GM12878 (cell line): ENCODE results near the gene KLF7. TPM values are rescaled to one million over a fixed set of nuclear protein-coding genes. Genes with fewer than 3 reads are reported as not detected.

Experiments used
- ATAC-seq: fragments of 200-7000 bp; cut with Tn5 transposase; 3 replicates; pipeline ENCODE4 v1.9.1; 2020; ENCODE audit warnings: mild to moderate bottlenecking, moderate library complexity
- BruUV-seq: library from RNA; stranded (reverse); fragments of 400-500 nt; replicated peaks from 2 replicates; lab custom pipeline; 2021; lab: Mats Ljungman, UMichigan
- CTCF ChIA-PET: fragments of 300-600 bp; sonication (Branson Sonifier 250); formaldehyde crosslinking; extraction: SDS; loops from one replicate; lab custom pipeline; 2021; ENCODE audit warnings: inconsistent platforms; lab: Yijun Ruan, JAX
- POLR2A ChIA-PET: fragments of 350-600 bp; formaldehyde crosslinking; extraction: SDS; loops from one replicate; lab custom pipeline; 2021; ENCODE audit warnings: inconsistent platforms; lab: Charles Lee
- RAD21 ChIA-PET: fragments of 300-600 bp; sonication (Branson Sonifier 250); formaldehyde crosslinking; loops from one replicate; lab custom pipeline; 2023; ENCODE audit warnings: antibody characterized with exemption; ENCODE audit not compliant: unreplicated experiment; lab: Charles Lee
- SMC1A ChIA-PET: fragments of 300-600 bp; sonication (Branson Sonifier 250); formaldehyde crosslinking; loops from one replicate; lab custom pipeline; 2023; ENCODE audit not compliant: unreplicated experiment, uncharacterized antibody; lab: Charles Lee
- DNase-seq: peaks from one replicate; pipeline ENCODE4 v3.0.0-alpha.2; 2011; ENCODE audit warnings: low read depth, low spot score
- FAIRE-seq: peaks from 3 replicates; lab custom pipeline; 2011; peaks lifted over from hg19 to GRCh38; lab: Jason Lieb, UNC
- H2AFZ ChIP-seq: 2 replicates; pipeline ENCODE4 v1.6.0; 2011; ENCODE audit warnings: low read depth, low read length, control low read depth; ENCODE audit not compliant: control insufficient read depth
- H3K27ac ChIP-seq: 2 replicates; pipeline ENCODE4 v1.5.1; 2011; ENCODE audit warnings: control low read depth; ENCODE audit not compliant: control insufficient read depth, insufficient read depth
- H3K27me3 ChIP-seq, 2 experiments: replicated peaks in 1 of 2; 2 replicates each; pipeline versions ENCODE4 v1.6.0 to v1.6.1; 2011; ENCODE audit warnings: low read length in 1 of 2; ENCODE audit not compliant: control insufficient read depth in 2 of 2, insufficient read depth in 2 of 2
- H3K36me3 ChIP-seq, 2 experiments: 2 replicates each; pipeline ENCODE4 v1.5.1; 2011; ENCODE audit warnings: low read length in 1 of 2; ENCODE audit not compliant: control insufficient read depth in 2 of 2, insufficient read depth in 2 of 2
- H3K4me1 ChIP-seq: 2 replicates; pipeline ENCODE4 v1.6.1; 2011; ENCODE audit warnings: mild to moderate bottlenecking, low read length, moderate library complexity, mixed read lengths; ENCODE audit not compliant: control insufficient read depth, insufficient read depth
- H3K4me2 ChIP-seq: 2 replicates; pipeline ENCODE4 v1.6.0; 2011; ENCODE audit warnings: control low read depth; ENCODE audit not compliant: control insufficient read depth, insufficient read depth
- H3K4me3 ChIP-seq: fragments of 200-600 bp; sonication (generic); 2 replicates; pipeline ENCODE4 v1.5.1; 2016
- H3K79me2 ChIP-seq: 2 replicates; pipeline ENCODE4 v1.6.0; 2011; ENCODE audit warnings: low read length; ENCODE audit not compliant: control insufficient read depth, insufficient read depth
- H3K9ac ChIP-seq: 2 replicates; pipeline ENCODE4 v1.8.0; 2011; ENCODE audit warnings: low read length, control low read depth, mixed read lengths; ENCODE audit not compliant: control insufficient read depth, insufficient read depth
- H3K9me3 ChIP-seq: replicated peaks from 3 replicates; pipeline ENCODE4 v1.5.1; 2011; ENCODE audit warnings: mild to moderate bottlenecking, low read length; ENCODE audit not compliant: control insufficient read depth, insufficient read depth
- H4K20me1 ChIP-seq: 2 replicates; pipeline ENCODE4 v1.6.0; 2011; ENCODE audit not compliant: control insufficient read depth, insufficient read depth
- ASH2L ChIP-seq: fragments of 300-600, 200-600 bp; sonication (generic); IDR thresholded peaks from 2 replicates; pipeline ENCODE4 v1.6.1; 2017; ENCODE audit warnings: low read depth, mild to moderate bottlenecking, borderline replicate concordance
- ATF7 ChIP-seq: fragments of 450-650 bp; IDR thresholded peaks from 2 replicates; pipeline ENCODE4 v1.6.1; 2016; ENCODE audit warnings: low read depth, mild to moderate bottlenecking
- BACH1 ChIP-seq: fragments of 450-650 bp; IDR thresholded peaks from 2 replicates; pipeline ENCODE4 v1.6.1; 2017; ENCODE audit warnings: mild to moderate bottlenecking, borderline replicate concordance
- IKZF1 ChIP-seq: fragments of 450-650 bp; conservative IDR thresholded peaks from 2 replicates; pipeline ENCODE4 v1.6.1; 2017; ENCODE audit warnings: antibody characterized with exemption, mild to moderate bottlenecking
- LARP7 ChIP-seq: fragments of 450-650 bp; IDR thresholded peaks from 2 replicates; pipeline ENCODE4 v1.6.1; 2017; ENCODE audit warnings: mild to moderate bottlenecking
- MTA2 ChIP-seq: fragments of 450-650 bp; IDR thresholded peaks from 2 replicates; pipeline ENCODE4 v1.6.1; 2016; ENCODE audit warnings: low read depth, mild to moderate bottlenecking, moderate library complexity
- NFYA ChIP-seq: IDR thresholded peaks from 2 replicates; pipeline ENCODE4 v1.6.1; 2011; ENCODE audit warnings: low read depth, mild to moderate bottlenecking, low read length, improper control_type of control experiment, borderline replicate concordance
- NR2C2 ChIP-seq: IDR thresholded peaks from 2 replicates; pipeline ENCODE4 v1.6.1; 2011; ENCODE audit warnings: borderline replicate concordance, low read depth; ENCODE audit not compliant: control insufficient read depth, insufficient read length
- NRF1 ChIP-seq: conservative IDR thresholded peaks from 2 replicates; pipeline ENCODE4 v1.6.1; 2011; ENCODE audit warnings: mild to moderate bottlenecking, low read depth, low read length, improper control_type of control experiment
- RB1 ChIP-seq: fragments of 450-650 bp; formaldehyde crosslinking; IDR thresholded peaks from 2 replicates; pipeline ENCODE4 v1.6.1; 2017; ENCODE audit warnings: mild to moderate bottlenecking, borderline replicate concordance
- SIN3A ChIP-seq: IDR thresholded peaks from 2 replicates; pipeline ENCODE4 v1.6.1; 2012; ENCODE audit warnings: low read depth, low read length, improper control_type of control experiment
- SIX5 ChIP-seq: IDR thresholded peaks from 2 replicates; pipeline ENCODE4 v1.6.1; 2011; ENCODE audit warnings: mild to moderate bottlenecking, low read depth, low read length, moderate library complexity; ENCODE audit not compliant: severe bottlenecking
- SREBF1 ChIP-seq: IDR thresholded peaks from 2 replicates; pipeline ENCODE4 v1.6.1; 2012; ENCODE audit warnings: mild to moderate bottlenecking, low read length
- SREBF2 ChIP-seq: IDR thresholded peaks from 2 replicates; pipeline ENCODE4 v1.6.1; 2012; ENCODE audit warnings: mild to moderate bottlenecking, low read length
- YY1 ChIP-seq: IDR thresholded peaks from 2 replicates; pipeline ENCODE4 v1.6.1; 2011; ENCODE audit warnings: low read depth, mild to moderate bottlenecking, low read length
- ZNF207 ChIP-seq: fragments of 450-650 bp; IDR thresholded peaks from 2 replicates; pipeline ENCODE4 v1.6.1; 2014; ENCODE audit warnings: antibody characterized with exemption, mild to moderate bottlenecking, borderline replicate concordance
- ZSCAN29 ChIP-seq: fragments of 450-650 bp; IDR thresholded peaks from 2 replicates; pipeline ENCODE4 v1.6.1; 2017; ENCODE audit warnings: mild to moderate bottlenecking, moderate library complexity
- WGBS: methylation state at CpG from one replicate; pipeline ENCODE4 v1.1.6; 2016; ENCODE audit warnings: low lambda C conversion rate; ENCODE audit not compliant: insufficient replicate concordance, insufficient coverage; ENCODE audit errors: missing lambda C conversion rate; 5-methylcytosine and 5-hydroxymethylcytosine counted together
- in situ Hi-C: fragments of 300-500 bp; cut with MboI; formaldehyde crosslinking; loops from 9 replicates; pipeline ENCODE4 v1.14.3; 2018; ENCODE audit warnings: mixed read lengths
- intact Hi-C: fragments of 100-400 bp; cut with micrococcal nuclease; formaldehyde crosslinking; loops from one replicate; pipeline ENCODE4 v1.14.2; 2022; ENCODE audit not compliant: unreplicated experiment
- polyA plus RNA-seq, 11 experiments: library from polyadenylated mRNA; depleted of rRNA in 4 of 11; unstranded in 6 of 11; stranded (reverse) in 5 of 11; fragments of >200 nt; fragmentation: Nextera tagmentation in 4 of 11; fragmentation: Illumina TruSeq in 1 of 11; extraction: Ambion mirVana in 4 of 11; extraction: Trizol in 1 of 11; gene quantifications; 1 replicate in 1 of 11; 2 replicates in 10 of 11; pipeline versions ENCODE4 v1.2.1 to v1.2.3, GENCODE V29; 2011 to 2016; ENCODE audit warnings: inconsistent platforms in 2 of 11, missing spikeins in 2 of 11, low read depth in 1 of 11
- total RNA-seq, 4 experiments: library from RNA; depleted of rRNA in 3 of 4; stranded (reverse); fragments of >200 nt in 3 of 4; fragmentation: Illumina TruSeq in 1 of 4; extraction: Trizol in 1 of 4; gene quantifications; 2 replicates each; pipeline versions ENCODE4 v1.2.1 to v1.2.3, GENCODE V29; 2013 to 2021
- TF ChIP-seq, protein P1 (sequence below): IDR thresholded peaks from 2 replicates; pipeline ENCODE4 v1.6.1; 2012; ENCODE audit warnings: low read depth, low read length, improper control_type of control experiment
- TF ChIP-seq, protein P2 (sequence below): IDR thresholded peaks from 2 replicates; pipeline ENCODE4 v1.6.1; 2012; ENCODE audit warnings: mild to moderate bottlenecking, low read depth, low read length

Gene KLF7
- total and polyA plus RNA-seq, 10 of the 15 experiments (the other 5 are each of a cell fraction or from before 2014, with no cell fraction given) = 2.4 to 24.8 (median 8.5) TPM

DNA sequence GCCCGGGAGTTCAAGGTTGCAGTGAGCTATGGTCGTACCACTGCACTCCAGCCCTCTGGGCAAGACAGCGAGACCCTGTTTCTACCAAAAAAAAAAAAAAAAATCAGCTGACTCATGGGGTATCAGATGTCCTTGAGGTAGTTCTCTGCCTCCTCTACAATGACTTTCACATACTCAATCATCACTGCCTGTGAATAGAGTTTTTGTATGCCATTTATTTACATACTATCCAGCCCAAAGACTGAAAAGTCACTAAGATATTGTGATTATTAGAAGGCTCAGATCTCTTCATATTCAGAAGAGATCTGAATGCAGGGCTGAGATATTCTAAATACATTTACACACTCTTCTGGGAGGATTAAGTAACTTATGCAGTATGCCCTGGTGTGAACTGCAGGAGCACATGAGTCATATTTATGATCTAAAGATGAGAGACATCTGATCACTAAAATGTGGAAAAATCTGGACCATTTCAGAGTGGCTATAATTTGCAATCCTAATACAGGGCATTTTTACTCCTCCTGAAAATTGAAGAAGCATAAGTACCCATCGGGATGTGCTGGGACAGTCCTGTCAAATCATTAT is 38.9 kb downstream of the KLF7 start:
- RAD21 ChIA-PET = no interaction called here
- 98% methylated on average over 3 of the region's 4 CpGs for WGBS

More for the DNA sequence above, 38.9 kb downstream of the KLF7 start:
- Histone ChIP-seq H3K79me2 (peaks cover 7% of the 10 kb centered on the region), H3K36me3 (no peaks in the 10 kb centered on the region; a peak in 1 of 4 replicates), H3K9me3 (no peaks in the 10 kb centered on the region; the same call in 2 of the 3 replicates), H3K9ac (no peak overlapping the region), H3K27me3 (no peaks in the 10 kb centered on the region), H3K27ac (no peak overlapping the region), H3K4me2 (no peak overlapping the region), H4K20me1 (no peaks in the 10 kb centered on the region), H3K4me3 (no peak overlapping the region), H3K4me1 (no peaks in the 10 kb centered on the region), H2AFZ (no peak overlapping the region)
- in situ Hi-C loops = no loop called here
- DNase-seq = no peak
- no peak for ATAC-seq
- no TSS peak for BruUV-seq
- ChIA-PET SMC1A (interaction anchor here (2.1 kb wide), 1 partner anchor 15 kb away, joined by 13 read pairs; no protein-coding TSS in a partner anchor), CTCF (interaction anchor here (0.9 to 1.4 kb wide), 2 partner anchors 14 to 80 kb away, joined by 3 read pairs; no protein-coding TSS in a partner anchor), POLR2A (no interaction called here)
- TF ChIP-seq MTA2 (no peak), SIX5 (no peak), ASH2L (no peak), IKZF1 (no peak), NRF1 (no peak), ZSCAN29 (no peak), ZNF207 (no peak), NR2C2 (no peak), NFYA (no peak), LARP7 (no peak), YY1 (no peak), ATF7 (no peak), BACH1 (no peak), RB1 (no peak), SREBF1 (no peak), SIN3A (no peak), SREBF2 (no peak)
- TF ChIP-seq, protein P1, sequence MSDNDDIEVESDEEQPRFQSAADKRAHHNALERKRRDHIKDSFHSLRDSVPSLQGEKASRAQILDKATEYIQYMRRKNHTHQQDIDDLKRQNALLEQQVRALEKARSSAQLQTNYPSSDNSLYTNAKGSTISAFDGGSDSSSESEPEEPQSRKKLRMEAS = no peak
- TF ChIP-seq, protein P2, sequence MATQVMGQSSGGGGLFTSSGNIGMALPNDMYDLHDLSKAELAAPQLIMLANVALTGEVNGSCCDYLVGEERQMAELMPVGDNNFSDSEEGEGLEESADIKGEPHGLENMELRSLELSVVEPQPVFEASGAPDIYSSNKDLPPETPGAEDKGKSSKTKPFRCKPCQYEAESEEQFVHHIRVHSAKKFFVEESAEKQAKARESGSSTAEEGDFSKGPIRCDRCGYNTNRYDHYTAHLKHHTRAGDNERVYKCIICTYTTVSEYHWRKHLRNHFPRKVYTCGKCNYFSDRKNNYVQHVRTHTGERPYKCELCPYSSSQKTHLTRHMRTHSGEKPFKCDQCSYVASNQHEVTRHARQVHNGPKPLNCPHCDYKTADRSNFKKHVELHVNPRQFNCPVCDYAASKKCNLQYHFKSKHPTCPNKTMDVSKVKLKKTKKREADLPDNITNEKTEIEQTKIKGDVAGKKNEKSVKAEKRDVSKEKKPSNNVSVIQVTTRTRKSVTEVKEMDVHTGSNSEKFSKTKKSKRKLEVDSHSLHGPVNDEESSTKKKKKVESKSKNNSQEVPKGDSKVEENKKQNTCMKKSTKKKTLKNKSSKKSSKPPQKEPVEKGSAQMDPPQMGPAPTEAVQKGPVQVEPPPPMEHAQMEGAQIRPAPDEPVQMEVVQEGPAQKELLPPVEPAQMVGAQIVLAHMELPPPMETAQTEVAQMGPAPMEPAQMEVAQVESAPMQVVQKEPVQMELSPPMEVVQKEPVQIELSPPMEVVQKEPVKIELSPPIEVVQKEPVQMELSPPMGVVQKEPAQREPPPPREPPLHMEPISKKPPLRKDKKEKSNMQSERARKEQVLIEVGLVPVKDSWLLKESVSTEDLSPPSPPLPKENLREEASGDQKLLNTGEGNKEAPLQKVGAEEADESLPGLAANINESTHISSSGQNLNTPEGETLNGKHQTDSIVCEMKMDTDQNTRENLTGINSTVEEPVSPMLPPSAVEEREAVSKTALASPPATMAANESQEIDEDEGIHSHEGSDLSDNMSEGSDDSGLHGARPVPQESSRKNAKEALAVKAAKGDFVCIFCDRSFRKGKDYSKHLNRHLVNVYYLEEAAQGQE = no peak
- intact Hi-C loops = no loop called here
- no peak for FAIRE-seq
